K562 (cell line): ENCODE results near the gene FAM234B.

Experiments
- ARID4B ChIP-seq: sonication (generic); formaldehyde crosslinking; IDR thresholded peaks from 2 replicates; pipeline ENCODE4 v1.8.0; 2022; ENCODE audit warnings: mild to moderate bottlenecking, missing genetic modification reagents
- ATF6 ChIP-seq: sonication (generic); formaldehyde crosslinking; IDR thresholded peaks from 2 replicates; pipeline ENCODE4 v1.4.0; 2020; ENCODE audit warnings: mild to moderate bottlenecking, missing genetic modification reagents
- BRD4 ChIP-seq: fragments of 200-600 bp; sonication (generic); IDR thresholded peaks from 2 replicates; pipeline ENCODE4 v1.6.1; 2017; ENCODE audit warnings: inconsistent platforms
- CHD7 ChIP-seq: fragments of 200-600 bp; sonication (generic); IDR thresholded peaks from one replicate; pipeline ENCODE4 v1.6.1; 2012; ENCODE audit warnings: mild to moderate bottlenecking, low read depth, low read length, inconsistent platforms
- CTCF ChIP-seq, 3 experiments: IDR thresholded peaks in 2 of 3; conservative IDR thresholded peaks in 1 of 3; 2 replicates each; pipeline ENCODE4 v1.5.1; 2011 to 2012; ENCODE audit warnings: low read length in 3 of 3, mild to moderate bottlenecking in 3 of 3, control low read depth in 2 of 3, improper control_type of control experiment in 1 of 3, inconsistent platforms in 1 of 3, low read depth in 1 of 3, mixed read lengths in 1 of 3, moderate library complexity in 1 of 3; ENCODE audit not compliant: insufficient read depth in 2 of 3
- FOXP4 ChIP-seq: sonication (generic); formaldehyde crosslinking; IDR thresholded peaks from 2 replicates; pipeline ENCODE4 v1.8.0; 2022; ENCODE audit warnings: mild to moderate bottlenecking, missing genetic modification reagents, borderline replicate concordance
- NUFIP1 ChIP-seq: fragments of 450-650 bp; IDR thresholded peaks from 2 replicates; pipeline ENCODE4 v1.6.1; 2018; ENCODE audit not compliant: partially characterized antibody
- POLR2A ChIP-seq: fragments of 450-650 bp; conservative IDR thresholded peaks from 2 replicates; pipeline ENCODE4 v1.6.1; 2016
- POLR2AphosphoS5 ChIP-seq: IDR thresholded peaks from 2 replicates; pipeline ENCODE4 v1.6.1; 2011; ENCODE audit warnings: mild to moderate bottlenecking, low read depth, low read length, moderate library complexity; ENCODE audit not compliant: control insufficient read depth, insufficient read depth
- RHOXF2B ChIP-seq: fragments of 250-450 bp; sonication (Bioruptor Pico); conservative IDR thresholded peaks from 2 replicates; pipeline ENCODE4 v1.5.1; 2021

GRCh38 chr12:12997734-12998133, 46.4 kb upstream of the FAM234B start:
- TF ChIP-seq FOXP4 (CRISPR knock-in tag) = no peak
- TF ChIP-seq RHOXF2B (CRISPR knock-in tag) = no peak
- no peak for TF ChIP-seq NUFIP1
- TF ChIP-seq CTCF (IDR thresholded peaks at IDR 0.05 in 2 of 3, conservative IDR thresholded peaks at IDR 0.05 in 1 of 3; ENCODE audit: insufficient read depth in 2 of 3, low read depth in 1 of 3, low read length in 3 of 3) = no peak
- TF ChIP-seq BRD4 = no peak
- TF ChIP-seq POLR2A = no peak
- no peak for TF ChIP-seq ARID4B (CRISPR knock-in tag)
- no peak for TF ChIP-seq ATF6 (CRISPR knock-in tag)
- no peak for TF ChIP-seq POLR2AphosphoS5
- TF ChIP-seq CHD7 = no peak
